Nephron (organoid): ENCODE results near the gene CCDC15.
"Not testable (repeated sequence)": the region's sequence is repeated elsewhere in the genome, so short reads cannot be mapped to it uniquely, and the experiment has no call there.

ENCODE experiments used
- H3K27ac Mint-ChIP-seq, 3 experiments: 2 replicates each; pipeline ENCODE4 v1.8.0; 2020; ENCODE audit warnings: mixed read lengths in 3 of 3, mild to moderate bottlenecking in 2 of 3, moderate library complexity in 1 of 3
- H3K27me3 Mint-ChIP-seq: 2 replicates; pipeline ENCODE4 v1.8.0; 2021; ENCODE audit warnings: low read depth, mild to moderate bottlenecking, moderate library complexity, mixed read lengths
- H3K36me3 Mint-ChIP-seq: 2 replicates; pipeline ENCODE4 v1.8.0; 2020; ENCODE audit warnings: low read depth, mixed read lengths
- H3K4me1 Mint-ChIP-seq: 2 replicates; pipeline ENCODE4 v1.8.0; 2020; ENCODE audit warnings: mixed read lengths
- H3K4me3 Mint-ChIP-seq, 3 experiments: 2 replicates each; pipeline ENCODE4 v1.8.0; 2020; ENCODE audit warnings: mild to moderate bottlenecking in 3 of 3, mixed read lengths in 3 of 3, moderate library complexity in 2 of 3
- H3K9me3 Mint-ChIP-seq: 2 replicates; pipeline ENCODE4 v1.8.0; 2020; ENCODE audit warnings: mixed read lengths
- TF ChIP-seq, protein P1 (sequence below), 3 experiments: fragments of 200-600 bp; sonication (generic); IDR thresholded peaks; one replicate each; pipeline ENCODE4 v1.5.0; 2021; ENCODE audit warnings: antibody characterized with exemption in 3 of 3; ENCODE audit not compliant: unreplicated experiment in 3 of 3

The CCDC15 gene

DNA sequence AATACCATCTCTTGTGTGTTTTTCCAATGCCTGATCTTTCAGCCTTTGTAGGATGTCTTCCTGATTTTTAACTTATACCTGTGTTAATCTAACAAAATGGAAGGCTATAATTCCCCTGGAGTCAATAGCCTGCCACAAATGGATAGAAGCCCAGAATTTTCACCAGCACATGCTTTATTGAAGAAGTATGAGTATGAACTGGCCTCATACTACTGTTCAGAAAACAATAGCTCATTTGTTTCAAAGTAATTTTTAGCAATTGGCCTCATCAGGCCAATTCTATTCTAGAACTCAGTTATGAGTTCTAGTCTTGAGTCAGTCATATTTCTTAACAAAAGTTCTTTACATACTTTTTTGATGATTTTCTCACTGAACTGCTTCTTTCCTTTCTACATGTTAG lies 68.5 kb downstream of the CCDC15 start:
- H3K4me1 Mint-ChIP-seq: no peaks in the 10 kb centered on the region
- TF ChIP-seq, protein P1, sequence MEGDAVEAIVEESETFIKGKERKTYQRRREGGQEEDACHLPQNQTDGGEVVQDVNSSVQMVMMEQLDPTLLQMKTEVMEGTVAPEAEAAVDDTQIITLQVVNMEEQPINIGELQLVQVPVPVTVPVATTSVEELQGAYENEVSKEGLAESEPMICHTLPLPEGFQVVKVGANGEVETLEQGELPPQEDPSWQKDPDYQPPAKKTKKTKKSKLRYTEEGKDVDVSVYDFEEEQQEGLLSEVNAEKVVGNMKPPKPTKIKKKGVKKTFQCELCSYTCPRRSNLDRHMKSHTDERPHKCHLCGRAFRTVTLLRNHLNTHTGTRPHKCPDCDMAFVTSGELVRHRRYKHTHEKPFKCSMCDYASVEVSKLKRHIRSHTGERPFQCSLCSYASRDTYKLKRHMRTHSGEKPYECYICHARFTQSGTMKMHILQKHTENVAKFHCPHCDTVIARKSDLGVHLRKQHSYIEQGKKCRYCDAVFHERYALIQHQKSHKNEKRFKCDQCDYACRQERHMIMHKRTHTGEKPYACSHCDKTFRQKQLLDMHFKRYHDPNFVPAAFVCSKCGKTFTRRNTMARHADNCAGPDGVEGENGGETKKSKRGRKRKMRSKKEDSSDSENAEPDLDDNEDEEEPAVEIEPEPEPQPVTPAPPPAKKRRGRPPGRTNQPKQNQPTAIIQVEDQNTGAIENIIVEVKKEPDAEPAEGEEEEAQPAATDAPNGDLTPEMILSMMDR (IDR thresholded peaks at IDR 0.05; ENCODE audit: unreplicated experiment in 3 of 3): no peak
- no peaks in the 10 kb centered on the region for H3K27me3 Mint-ChIP-seq
- no peak overlapping the region for H3K4me3 Mint-ChIP-seq
- no peaks in the 10 kb centered on the region for H3K9me3 Mint-ChIP-seq
- H3K36me3 Mint-ChIP-seq: peaks cover under 1% of the 10 kb centered on the region
- no peak overlapping the region for H3K27ac Mint-ChIP-seq

- Mint-ChIP-seq H3K27me3 (no peaks in the 10 kb centered on the region), H3K4me1 (no peaks in the 10 kb centered on the region), H3K9me3 (peaks cover 10% of the 10 kb centered on the region), H3K36me3 (peaks cover 12% of the 10 kb centered on the region), H3K27ac (no peak overlapping the region), H3K4me3 (no peak overlapping the region)
- TF ChIP-seq, protein P1 (IDR thresholded peaks at IDR 0.05; ENCODE audit: unreplicated experiment in 3 of 3): no peak
These were observed 72.0 kb downstream of the CCDC15 start for GRCh38 chr11:125025968-125026367.

GRCh38 chr11:125029431-125029830 lies 75.4 kb downstream of the CCDC15 start:
- H3K9me3 Mint-ChIP-seq: peaks cover 21% of the 10 kb centered on the region
- H3K36me3 Mint-ChIP-seq: peaks cover 21% of the 10 kb centered on the region
- H3K27me3 Mint-ChIP-seq, H3K27ac Mint-ChIP-seq, H3K4me3 Mint-ChIP-seq, H3K4me1 Mint-ChIP-seq: not testable (repeated sequence)

- TF ChIP-seq, protein P1 (IDR thresholded peaks at IDR 0.05; ENCODE audit: unreplicated experiment in 3 of 3): no peak
- Mint-ChIP-seq H3K4me3 (no peak overlapping the region), H3K9me3 (peaks cover 28% of the 10 kb centered on the region), H3K27ac (no peak overlapping the region), H3K27me3 (no peaks in the 10 kb centered on the region), H3K4me1 (no peaks in the 10 kb centered on the region), H3K36me3 (peaks cover 25% of the 10 kb centered on the region)
These were observed 82.9 kb downstream of the CCDC15 start for GRCh38 chr11:125036933-125037332.

- H3K4me3 Mint-ChIP-seq: no peak overlapping the region
- no peaks in the 10 kb centered on the region for H3K9me3 Mint-ChIP-seq
- no peak overlapping the region for H3K27ac Mint-ChIP-seq
- no peaks in the 10 kb centered on the region for H3K27me3 Mint-ChIP-seq
- TF ChIP-seq, protein P1 (IDR thresholded peaks at IDR 0.05; ENCODE audit: unreplicated experiment in 3 of 3): no peak
- H3K36me3 Mint-ChIP-seq: no peaks in the 10 kb centered on the region
- no peaks in the 10 kb centered on the region for H3K4me1 Mint-ChIP-seq
These were observed 95.3 kb downstream of the CCDC15 start for GRCh38 chr11:125049164-125049792.

DNA sequence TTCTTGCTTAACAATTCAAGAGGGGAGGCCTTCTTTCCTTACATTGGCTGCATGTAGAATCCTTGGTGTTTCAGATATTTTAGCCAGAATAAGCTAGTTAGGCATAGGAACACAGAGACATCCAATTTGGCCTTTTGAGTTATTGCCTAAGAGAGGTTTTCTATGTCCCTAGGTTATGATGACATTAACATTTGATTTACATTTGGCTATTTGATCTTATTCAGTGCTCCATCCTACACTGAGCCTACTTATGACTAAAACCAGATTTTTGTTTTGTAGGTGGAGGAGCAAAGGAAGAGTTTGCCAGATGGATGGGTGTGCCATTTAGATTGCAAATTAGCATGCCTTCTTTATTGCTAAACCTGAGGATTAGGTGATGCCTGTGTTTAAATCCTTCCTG lies 98.0 kb downstream of the CCDC15 start:
- Mint-ChIP-seq H3K36me3 (no peaks in the 10 kb centered on the region), H3K4me1 (no peaks in the 10 kb centered on the region), H3K9me3 (no peaks in the 10 kb centered on the region), H3K27ac (no peak overlapping the region), H3K4me3 (no peak overlapping the region), H3K27me3 (no peaks in the 10 kb centered on the region)
- TF ChIP-seq, protein P1 (IDR thresholded peaks at IDR 0.05; ENCODE audit: unreplicated experiment in 3 of 3): no peak
